HG03280 (cell line): Measurements from ENCODE around the gene SLC29A3.
"Not testable (repeated sequence)": the region's sequence is repeated elsewhere in the genome, so short reads cannot be mapped to it uniquely, and the experiment has no call there.

Experiments used
- ATAC-seq: cut with Tn5 transposase; IDR thresholded peaks from one replicate; pipeline ENCODE4 v1.9.1; 2021; ENCODE audit warnings: mild to moderate bottlenecking, moderate library complexity; ENCODE audit not compliant: unreplicated experiment

The SLC29A3 gene

GRCh38 chr10:71283410-71283809, 35.6 kb upstream of the SLC29A3 start:
- no peak for ATAC-seq

GRCh38 chr10:71283876-71284275, 35.2 kb upstream of the SLC29A3 start:
- ATAC-seq = no peak

- no peak for ATAC-seq
Observed at GRCh38 chr10:71284544-71285179, 34.4 kb upstream of the SLC29A3 start.

GRCh38 chr10:71285180-71285545, 33.9 kb upstream of the SLC29A3 start:
- no peak for ATAC-seq

DNA sequence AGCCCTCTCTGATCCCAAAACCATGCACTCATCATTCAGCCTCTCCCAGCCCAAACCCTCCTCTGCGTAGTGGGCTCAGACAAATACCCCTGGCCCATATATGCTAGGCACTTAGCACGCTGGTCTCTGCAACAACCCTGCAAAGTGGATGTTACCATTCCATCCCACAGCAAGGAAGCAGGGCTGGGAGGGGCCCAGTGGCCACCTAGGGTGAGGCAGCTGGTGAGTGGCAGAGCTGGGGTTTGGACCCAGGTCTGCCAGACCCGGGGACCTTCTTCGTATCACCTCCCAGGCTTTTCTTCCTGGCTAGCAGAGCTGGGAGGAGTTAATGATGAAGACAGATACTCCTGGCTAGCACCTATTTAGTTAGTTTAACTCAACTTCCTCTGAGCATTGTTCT, 33.1 kb upstream of the SLC29A3 start:
- ATAC-seq = no peak

DNA sequence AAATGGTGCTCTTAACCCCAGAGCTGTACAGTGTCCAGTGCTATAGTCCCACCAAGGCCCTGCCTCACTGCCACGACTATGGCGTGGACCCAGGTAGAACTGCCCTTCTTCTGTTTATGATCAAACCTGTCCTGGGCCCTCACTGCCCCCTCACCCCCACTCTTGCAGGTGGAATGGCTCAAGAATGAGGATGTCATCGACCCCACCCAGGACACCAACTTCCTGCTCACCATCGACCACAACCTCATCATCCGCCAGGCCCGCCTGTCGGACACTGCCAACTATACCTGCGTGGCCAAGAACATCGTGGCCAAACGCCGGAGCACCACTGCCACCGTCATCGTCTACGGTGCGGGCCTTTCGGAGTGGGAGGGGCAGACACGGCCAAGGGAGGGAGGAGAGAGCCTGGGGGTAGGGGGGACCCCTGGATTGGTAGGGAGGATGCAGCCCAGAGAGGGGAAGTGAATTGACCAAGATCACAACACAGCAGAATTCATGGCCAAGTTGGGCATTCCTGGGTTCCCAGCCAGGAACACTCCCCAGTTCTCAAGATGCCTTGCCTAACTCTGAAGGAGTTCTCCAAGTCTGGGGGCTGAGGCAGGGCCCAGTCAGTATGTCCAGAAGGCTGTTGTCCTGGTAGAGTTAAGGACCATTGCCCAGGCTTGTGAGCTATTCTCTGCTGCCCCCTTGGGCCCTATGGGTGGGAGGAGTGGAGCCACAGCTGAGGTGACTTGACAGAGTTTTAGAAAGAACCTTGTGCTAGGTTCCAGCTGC, 32.4 kb upstream of the SLC29A3 start:
- ATAC-seq = no peak

GRCh38 chr10:71287456-71287855, 31.6 kb upstream of the SLC29A3 start:
- ATAC-seq = no peak

DNA sequence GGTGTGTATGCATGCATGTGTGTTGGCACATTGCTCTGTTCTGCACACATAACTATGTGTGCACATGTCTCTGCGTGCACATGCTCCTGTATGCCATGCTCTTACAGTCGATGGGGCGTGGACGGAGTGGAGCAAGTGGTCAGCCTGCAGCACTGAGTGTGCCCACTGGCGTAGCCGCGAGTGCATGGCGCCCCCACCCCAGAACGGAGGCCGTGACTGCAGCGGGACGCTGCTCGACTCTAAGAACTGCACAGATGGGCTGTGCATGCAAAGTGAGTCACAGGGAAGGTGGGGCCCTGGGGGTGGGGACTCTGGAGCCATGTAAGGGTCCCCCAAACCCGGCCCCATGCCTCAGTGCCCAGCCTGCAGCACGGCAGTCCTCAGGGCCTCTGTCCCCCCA, 30.6 kb upstream of the SLC29A3 start:
- no peak for ATAC-seq

DNA sequence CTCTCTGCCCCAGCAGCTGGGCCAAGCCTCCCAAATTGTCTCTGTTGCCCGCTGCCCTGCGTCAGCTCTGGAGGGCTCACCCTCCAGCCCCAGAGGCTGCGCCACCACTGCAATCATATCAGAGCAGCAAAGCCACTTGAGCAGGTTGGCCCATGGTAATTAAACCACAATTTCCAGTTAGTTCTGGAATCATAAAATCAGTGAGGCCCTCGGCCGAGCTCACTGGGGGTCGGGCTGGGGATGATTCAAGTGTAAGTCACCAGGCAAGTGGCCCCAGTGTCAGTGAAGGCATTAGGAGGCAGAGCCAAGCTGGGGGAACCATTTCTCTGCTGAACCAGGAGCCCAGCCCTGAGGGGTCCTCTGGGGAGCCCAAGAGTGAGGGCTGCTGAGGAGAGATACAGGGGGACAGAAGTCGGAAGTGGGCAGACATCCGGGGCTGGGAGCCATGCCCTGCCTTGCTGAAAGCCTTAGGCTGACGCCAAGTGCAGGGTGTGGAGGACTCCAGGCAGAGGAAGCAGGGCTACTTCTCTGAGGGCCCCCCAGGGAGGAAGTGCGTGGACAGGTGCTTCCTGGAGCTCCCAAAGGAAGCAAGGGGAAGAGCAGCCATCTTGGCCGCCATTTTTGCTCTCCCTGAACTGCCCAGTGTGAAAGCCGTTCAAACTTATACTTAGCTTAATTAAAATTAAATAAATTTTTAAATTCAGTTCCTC, 29.5 kb upstream of the SLC29A3 start:
- ATAC-seq = no peak

- ATAC-seq = no peak
Observed at GRCh38 chr10:71290331-71290730, 28.7 kb upstream of the SLC29A3 start.

- no peak for ATAC-seq
Observed at GRCh38 chr10:71290806-71291527, 28.1 kb upstream of the SLC29A3 start.

GRCh38 chr10:71291528-71291900, 27.5 kb upstream of the SLC29A3 start:
- no peak for ATAC-seq

GRCh38 chr10:71292624-71293445, 26.2 kb upstream of the SLC29A3 start:
- ATAC-seq = no peak

- ATAC-seq = no peak
Observed at GRCh38 chr10:71293446-71294084, 25.5 kb upstream of the SLC29A3 start.

GRCh38 chr10:71294091-71294561, 24.9 kb upstream of the SLC29A3 start:
- no peak for ATAC-seq

DNA sequence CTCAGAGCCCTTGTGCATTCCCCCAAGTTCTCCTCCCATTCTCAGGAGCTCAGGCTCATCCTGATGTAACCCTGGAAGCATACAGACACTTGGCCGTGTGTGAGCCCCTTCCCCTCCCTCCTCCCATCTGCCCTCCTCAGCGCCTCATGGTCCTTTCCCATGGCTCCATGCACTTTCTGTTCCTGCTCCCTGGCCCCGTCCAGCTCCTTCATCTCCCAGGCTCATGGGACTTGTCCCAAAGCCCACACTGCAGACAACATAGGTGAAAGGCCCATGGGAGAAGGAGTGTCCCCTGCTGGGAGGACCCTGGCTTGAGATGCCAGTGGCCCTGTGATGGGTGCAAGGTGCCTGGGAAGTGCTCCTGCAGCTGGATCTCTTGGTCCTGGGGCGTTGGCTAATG, 24.2 kb upstream of the SLC29A3 start:
- ATAC-seq = no peak

DNA sequence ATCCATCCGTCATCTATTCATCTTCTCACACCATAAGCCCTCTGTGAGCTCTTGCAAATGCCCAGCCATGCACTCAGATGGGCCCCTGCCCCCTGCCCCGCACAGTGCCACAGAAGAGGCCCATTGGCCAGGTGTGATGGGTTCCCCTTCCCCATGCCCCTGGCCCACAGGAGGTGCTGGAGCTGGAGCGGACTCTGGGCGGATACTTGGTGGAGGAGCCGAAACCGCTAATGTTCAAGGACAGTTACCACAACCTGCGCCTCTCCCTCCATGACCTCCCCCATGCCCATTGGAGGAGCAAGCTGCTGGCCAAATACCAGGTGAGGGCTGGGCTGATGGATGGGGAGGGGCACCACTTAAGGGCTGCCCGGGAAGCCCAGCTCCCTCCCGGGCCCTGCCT, 23.4 kb upstream of the SLC29A3 start:
- no peak for ATAC-seq

- ATAC-seq = no peak
Observed at GRCh38 chr10:71296086-71296485, 23.0 kb upstream of the SLC29A3 start.

- not testable (repeated sequence) for ATAC-seq
Observed at GRCh38 chr10:71296811-71297210, 22.2 kb upstream of the SLC29A3 start.

- ATAC-seq = no peak
Observed at GRCh38 chr10:71297343-71297742, 21.7 kb upstream of the SLC29A3 start.
